ENCODE measurements around the gene HERPUD2.
"Not testable (repeated sequence)": the region's sequence is repeated elsewhere in the genome, so short reads cannot be mapped to it uniquely, and the experiment has no call there.

Gene HERPUD2

DNA sequence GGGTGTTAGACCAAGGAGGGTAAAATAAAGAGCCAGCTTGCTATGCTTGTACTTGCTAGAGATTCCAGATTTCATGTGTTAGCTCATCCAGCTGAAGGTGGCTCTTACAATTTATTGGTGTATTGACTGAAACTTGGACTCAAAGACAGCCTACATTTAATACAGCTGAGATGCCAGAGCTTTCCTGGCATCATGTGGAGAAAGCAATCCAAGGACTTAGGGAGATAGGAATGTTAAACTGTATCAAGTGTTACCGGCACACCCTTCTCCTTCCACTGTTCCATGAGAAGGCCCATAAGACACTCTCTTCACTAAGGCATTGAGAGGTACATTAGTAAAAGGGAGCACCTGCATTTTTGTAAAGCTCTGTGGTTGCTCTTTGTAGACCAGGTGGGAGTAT lies 9.3 kb upstream of the HERPUD2 start:
- TF ChIP-seq, protein P1, sequence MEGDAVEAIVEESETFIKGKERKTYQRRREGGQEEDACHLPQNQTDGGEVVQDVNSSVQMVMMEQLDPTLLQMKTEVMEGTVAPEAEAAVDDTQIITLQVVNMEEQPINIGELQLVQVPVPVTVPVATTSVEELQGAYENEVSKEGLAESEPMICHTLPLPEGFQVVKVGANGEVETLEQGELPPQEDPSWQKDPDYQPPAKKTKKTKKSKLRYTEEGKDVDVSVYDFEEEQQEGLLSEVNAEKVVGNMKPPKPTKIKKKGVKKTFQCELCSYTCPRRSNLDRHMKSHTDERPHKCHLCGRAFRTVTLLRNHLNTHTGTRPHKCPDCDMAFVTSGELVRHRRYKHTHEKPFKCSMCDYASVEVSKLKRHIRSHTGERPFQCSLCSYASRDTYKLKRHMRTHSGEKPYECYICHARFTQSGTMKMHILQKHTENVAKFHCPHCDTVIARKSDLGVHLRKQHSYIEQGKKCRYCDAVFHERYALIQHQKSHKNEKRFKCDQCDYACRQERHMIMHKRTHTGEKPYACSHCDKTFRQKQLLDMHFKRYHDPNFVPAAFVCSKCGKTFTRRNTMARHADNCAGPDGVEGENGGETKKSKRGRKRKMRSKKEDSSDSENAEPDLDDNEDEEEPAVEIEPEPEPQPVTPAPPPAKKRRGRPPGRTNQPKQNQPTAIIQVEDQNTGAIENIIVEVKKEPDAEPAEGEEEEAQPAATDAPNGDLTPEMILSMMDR (conservative IDR thresholded peaks at IDR 0.05; ENCODE audit: low read depth, low read length): no peak
- DNase-seq (ENCODE audit: low read depth): no peak
- no peak overlapping the region for H3K4me3 ChIP-seq (ENCODE audit: low read length)

DNA sequence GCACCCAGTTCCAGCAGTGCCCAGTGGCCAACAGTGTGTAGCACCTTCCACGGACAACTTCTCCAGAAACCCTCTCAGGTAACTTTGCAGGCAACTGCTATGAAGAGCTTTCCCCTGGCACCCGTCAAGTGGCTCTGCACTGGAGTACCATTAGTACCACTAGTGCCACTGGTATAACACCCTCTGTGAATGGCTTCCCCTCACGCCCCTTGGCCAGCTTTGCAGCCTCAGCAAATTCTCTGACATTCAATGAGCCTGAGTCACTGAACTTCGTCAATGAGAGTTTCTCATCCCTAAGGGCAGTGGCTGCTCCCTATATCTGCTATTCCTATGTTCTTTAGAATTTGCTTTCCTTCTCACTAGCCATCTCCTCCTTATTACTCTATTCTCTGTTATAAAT lies 7.6 kb upstream of the HERPUD2 start:
- no peak overlapping the region for H3K4me3 ChIP-seq (ENCODE audit: low read length)
- no peak for DNase-seq (ENCODE audit: low read depth)
- TF ChIP-seq, protein P1 (conservative IDR thresholded peaks at IDR 0.05; ENCODE audit: low read depth, low read length): no peak

DNA sequence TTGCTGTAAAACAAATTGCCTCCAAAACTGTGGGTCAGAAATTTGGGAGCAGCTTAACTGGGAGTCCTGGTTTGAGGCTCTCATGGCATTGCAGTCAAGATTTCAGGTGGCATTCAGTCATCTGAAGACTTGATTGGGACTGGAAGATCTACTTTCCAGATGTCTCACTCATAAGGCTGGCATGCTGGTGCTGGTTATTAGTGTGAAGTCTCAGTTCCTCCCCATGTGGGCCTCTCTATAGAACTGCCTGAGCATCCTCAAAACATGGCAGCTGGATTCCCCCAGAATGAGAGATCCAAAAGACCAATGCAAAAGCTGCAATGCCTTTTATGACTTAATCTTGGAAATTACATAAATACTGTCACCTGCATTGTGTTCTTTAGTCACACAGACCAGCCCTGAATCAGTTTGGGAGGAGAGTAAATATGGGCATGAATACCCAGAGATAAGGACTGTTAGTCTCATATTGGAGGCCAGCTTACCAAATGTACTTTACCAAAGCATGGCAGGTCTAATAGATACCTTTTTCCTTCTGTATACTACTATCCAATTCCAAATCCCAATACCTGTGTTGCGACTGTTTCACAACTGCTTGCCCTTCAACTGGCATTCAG lies 6.5 kb upstream of the HERPUD2 start:
- TF ChIP-seq, protein P1 (conservative IDR thresholded peaks at IDR 0.05; ENCODE audit: low read depth, low read length): no peak
- H3K4me3 ChIP-seq (ENCODE audit: low read length): no peak overlapping the region
- DNase-seq (ENCODE audit: low read depth): no peak

DNA sequence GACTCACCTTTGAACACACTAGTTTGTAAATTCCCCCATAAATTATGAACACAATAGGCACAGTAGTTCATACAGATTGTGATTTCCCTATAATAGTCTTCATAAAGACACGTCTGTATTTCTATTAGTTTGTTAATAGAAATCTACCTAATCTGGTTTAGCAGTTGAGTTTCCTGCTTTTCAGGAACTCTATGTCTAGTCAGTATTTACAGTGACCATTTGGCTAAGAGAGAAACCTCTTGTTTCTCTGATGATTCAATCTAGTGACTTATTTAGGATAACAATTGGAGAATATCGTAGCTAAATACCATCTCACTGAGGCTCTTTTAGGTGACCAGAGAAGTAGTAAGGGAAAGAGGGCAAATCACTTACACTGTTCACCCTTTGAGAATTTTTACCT lies 5.9 kb upstream of the HERPUD2 start:
- TF ChIP-seq, protein P1 (conservative IDR thresholded peaks at IDR 0.05; ENCODE audit: low read depth, low read length): no peak
- no peak for DNase-seq (ENCODE audit: low read depth)
- no peak overlapping the region for H3K4me3 ChIP-seq (ENCODE audit: low read length)

DNA sequence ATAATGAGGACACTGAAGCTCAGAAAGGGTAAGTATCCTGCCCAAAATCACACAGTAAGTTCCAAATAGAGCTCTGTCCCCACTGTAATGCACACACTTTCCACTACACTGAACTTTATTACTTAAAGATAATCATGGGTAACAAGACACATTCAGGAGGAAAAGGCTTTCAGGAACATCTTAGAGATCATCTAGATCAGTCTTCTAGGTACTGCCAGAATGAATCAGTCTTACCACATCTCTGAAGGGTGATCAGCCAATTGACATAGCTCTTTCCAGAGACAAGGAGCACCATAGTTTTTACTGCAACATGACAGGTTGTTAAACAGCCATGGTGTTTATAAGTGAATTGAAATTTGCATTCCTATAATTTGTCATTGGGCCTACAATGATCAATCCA lies 5.4 kb upstream of the HERPUD2 start:
- no peak for DNase-seq (ENCODE audit: low read depth)
- TF ChIP-seq, protein P1 (conservative IDR thresholded peaks at IDR 0.05; ENCODE audit: low read depth, low read length): no peak
- H3K4me3 ChIP-seq (ENCODE audit: low read length): no peak overlapping the region

DNA sequence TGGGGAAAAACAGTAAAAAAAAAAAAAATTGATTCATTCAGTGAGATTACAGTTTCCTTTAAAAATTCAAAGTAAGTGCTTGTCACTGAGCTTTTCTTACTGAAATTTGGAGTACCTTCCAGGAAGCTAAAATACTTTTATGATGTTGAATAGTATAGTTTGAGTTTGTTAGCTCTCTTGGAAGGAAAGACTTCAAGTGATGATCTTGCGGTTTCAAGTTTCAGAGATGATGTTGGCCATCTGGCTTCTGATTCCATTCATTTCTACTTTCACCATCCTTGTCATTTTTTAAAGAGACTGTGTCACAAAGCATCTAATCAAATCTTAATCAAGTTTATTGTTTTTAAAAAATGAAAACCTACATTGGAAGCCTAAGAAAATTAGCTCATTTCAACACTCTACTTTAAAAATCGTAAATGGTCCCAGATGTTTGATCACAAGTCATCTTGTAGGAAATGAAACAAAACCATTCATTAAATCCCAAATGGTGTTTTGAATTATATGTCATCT lies 4.9 kb upstream of the HERPUD2 start:
- DNase-seq (ENCODE audit: low read depth): no peak
- TF ChIP-seq, protein P1 (conservative IDR thresholded peaks at IDR 0.05; ENCODE audit: low read depth, low read length): no peak

DNA sequence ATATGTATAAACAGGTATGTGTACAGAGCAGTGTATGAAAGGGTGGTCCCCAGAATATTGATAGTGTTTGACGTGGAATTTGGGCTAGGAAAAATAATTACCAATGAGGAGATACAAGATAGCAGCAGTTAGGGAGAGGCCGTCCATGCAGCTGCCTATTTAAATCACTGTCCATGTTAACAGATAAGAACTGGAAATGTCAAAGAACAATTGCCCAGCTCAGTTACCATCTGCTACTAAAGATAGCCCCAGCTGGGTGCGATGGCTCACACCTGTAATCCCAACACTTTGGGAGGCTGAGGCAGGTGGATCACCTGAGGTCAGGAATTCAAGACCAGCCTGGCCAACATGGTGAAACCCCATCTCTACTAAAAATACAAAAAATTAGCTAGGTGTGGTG lies 3.4 kb upstream of the HERPUD2 start:
- not testable (repeated sequence) for H3K4me3 ChIP-seq (ENCODE audit: low read length); DNase-seq (ENCODE audit: low read depth)

More for the DNA sequence above, 4.9 kb upstream of the HERPUD2 start:
- no peak overlapping the region for H3K4me3 ChIP-seq (ENCODE audit: low read length)

All from retinal pigment epithelial cell (primary cell).